Vagina (tissue), 2 donors: ENCODE data around the gene FXYD6.

Experiments used
- CTCF ChIP-seq, 3 experiments: fragments of 450-650 bp in 2 of 3; fragments of 200-600 bp in 1 of 3; sonication (generic) in 1 of 3; IDR thresholded peaks; one replicate each; pipeline ENCODE4 v1.5.1; 2017 to 2019; ENCODE audit warnings: antibody characterized with exemption in 3 of 3, mild to moderate bottlenecking in 2 of 3, moderate library complexity in 2 of 3
- POLR2A ChIP-seq, 2 donors: fragments of 450-650 bp; IDR thresholded peaks; one replicate each; pipeline ENCODE4 v1.6.1; 2017; ENCODE audit warnings: antibody characterized with exemption in 2 of 2, mild to moderate bottlenecking in 2 of 2, moderate library complexity in 2 of 2
- POLR2AphosphoS5 ChIP-seq, 2 donors: sonication (generic); formaldehyde crosslinking; IDR thresholded peaks; one replicate each; pipeline ENCODE4 v1.9.0; 2017; ENCODE audit warnings: antibody characterized with exemption in 2 of 2, mild to moderate bottlenecking in 2 of 2, low read depth in 1 of 2; ENCODE audit not compliant: insufficient read depth in 1 of 2

- no peak for TF ChIP-seq POLR2AphosphoS5 (IDR thresholded peaks at IDR 0.05; ENCODE audit: insufficient read depth in 1 of 2, low read depth in 1 of 2)
- no peak for TF ChIP-seq POLR2A (IDR thresholded peaks at IDR 0.05)
- no peak for TF ChIP-seq CTCF (IDR thresholded peaks at IDR 0.05)
Measured at GRCh38 chr11:117908109-117908895, 31.8 kb upstream of the FXYD6 start.
